Lung (tissue), 12 donors: Measurements from ENCODE around the gene CARMIL1. TPM values are rescaled to one million over a fixed set of nuclear protein-coding genes. Genes with fewer than 3 reads are reported as not detected.

Experiments used
- ATAC-seq: fragments of 200-7000 bp; cut with Tn5 transposase; one replicate; pipeline ENCODE4 v1.9.1; 2020; ENCODE audit warnings: moderate number of reproducible peaks; ENCODE audit not compliant: insufficient read depth, low FRiP score
- DNase-seq, 3 donors: peaks; one replicate each; pipeline ENCODE4 v3.0.0-alpha.2; 2013 to 2017
- H3K27ac ChIP-seq, 2 donors: one replicate each; pipeline ENCODE4 v1.5.1; 2013; ENCODE audit warnings: mild to moderate bottlenecking in 2 of 2, moderate library complexity in 2 of 2, control low read depth in 1 of 2, inconsistent platforms in 1 of 2, low read depth in 1 of 2, low read length in 1 of 2
- H3K27me3 ChIP-seq, 3 donors: one replicate each; pipeline ENCODE4 v1.5.1; 2013; ENCODE audit warnings: low read length in 2 of 3; ENCODE audit not compliant: control insufficient read depth in 3 of 3, insufficient read depth in 3 of 3
- H3K36me3 ChIP-seq, 4 donors: one replicate each; pipeline ENCODE4 v1.5.1; 2013; ENCODE audit warnings: low read length in 4 of 4, mild to moderate bottlenecking in 1 of 4, moderate library complexity in 1 of 4; ENCODE audit not compliant: control insufficient read depth in 4 of 4, insufficient read depth in 4 of 4
- H3K4me1 ChIP-seq, 5 donors: one replicate each; pipeline ENCODE4 v1.5.1; 2013; ENCODE audit warnings: low read length in 5 of 5, mild to moderate bottlenecking in 2 of 5, moderate library complexity in 1 of 5; ENCODE audit not compliant: control insufficient read depth in 5 of 5, insufficient read depth in 5 of 5
- H3K4me3 ChIP-seq: one replicate; pipeline ENCODE4 v1.5.1; 2013; ENCODE audit warnings: mild to moderate bottlenecking, control low read depth, moderate library complexity
- H3K9ac ChIP-seq, 2 donors: one replicate each; pipeline ENCODE4 v1.5.1; 2013; ENCODE audit warnings: low read length in 2 of 2, control low read depth in 1 of 2; ENCODE audit not compliant: insufficient read depth in 1 of 2
- H3K9me3 ChIP-seq, 4 donors: one replicate each; pipeline ENCODE4 v1.5.1; 2013; ENCODE audit warnings: low read length in 3 of 4, mild to moderate bottlenecking in 1 of 4, moderate library complexity in 1 of 4; ENCODE audit not compliant: control insufficient read depth in 4 of 4, insufficient read depth in 3 of 4
- WGBS, 2 donors: extraction: QIAGEN DNeasy Blood & Tissue Kit; methylation state at CpG; one replicate each; pipeline ENCODE4 v1.1.7; 2013; 5-methylcytosine and 5-hydroxymethylcytosine counted together
- polyA plus RNA-seq, 2 donors: library from polyadenylated mRNA; stranded (reverse); fragments of 200-250 nt; gene quantifications; one replicate each; pipeline ENCODE4 v1.2.1, GENCODE V29; 2013
- total RNA-seq, 2 donors: library from RNA; depleted of rRNA in 1 of 2; stranded (reverse); fragments of >200 nt in 1 of 2; gene quantifications; one replicate each; pipeline ENCODE4 v1.2.1, GENCODE V29; 2014 to 2021
- TF ChIP-seq, protein P1 (sequence below): IDR thresholded peaks from 2 replicates; pipeline ENCODE4 v1.5.1; 2012; ENCODE audit warnings: mild to moderate bottlenecking; ENCODE audit errors: control extremely low read depth, extremely low read depth
- donor health status: control.
- donor health status: control.
- donor health status: Bipolar disorder and iron deficiency.
- donor health status: healthy.
- donor health status: DM: yes; HTN: yes; CAD: no.

Gene CARMIL1
- total and polyA plus RNA-seq, 4 donors, result 8.0 to 38.3 (median 34.9) TPM

DNA sequence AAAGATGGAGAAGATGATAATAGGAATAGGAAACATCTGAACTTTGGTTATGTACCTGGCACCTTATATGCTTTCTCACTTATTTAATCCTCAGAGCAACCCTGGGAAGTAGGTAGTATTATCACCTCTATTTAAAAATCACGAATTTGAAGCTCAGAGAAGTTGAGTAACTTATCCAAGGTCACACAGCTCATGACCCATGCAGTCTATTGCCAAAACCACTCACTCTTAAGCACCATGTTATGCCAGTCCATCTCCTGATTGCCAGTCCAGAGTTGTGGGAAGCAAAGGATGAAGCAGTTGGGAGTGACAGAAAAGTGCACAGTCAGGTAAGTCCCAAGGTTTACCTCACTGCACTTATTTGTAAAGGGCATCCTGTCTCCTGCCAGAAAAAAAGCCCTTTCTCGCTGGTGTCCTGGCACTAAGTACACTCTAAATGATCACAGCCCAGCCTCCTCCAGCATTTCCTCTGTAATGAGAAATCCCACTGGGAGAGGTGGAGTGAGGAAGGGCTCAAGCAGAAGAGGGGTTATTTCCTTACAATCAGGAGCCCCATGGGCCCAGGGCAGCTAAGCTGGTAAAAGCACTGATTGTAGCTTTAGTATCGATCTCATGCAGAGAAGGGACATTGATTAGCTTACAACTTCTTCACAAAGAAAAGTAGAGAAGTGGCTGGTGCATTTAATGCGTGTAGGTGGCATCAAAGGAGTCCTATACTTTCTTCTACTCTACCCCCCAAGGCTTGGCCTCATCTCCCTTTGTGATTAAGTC lies 351.5 kb downstream of the CARMIL1 start:
- Histone ChIP-seq H3K36me3 (no peaks in the 10 kb centered on the region), H3K4me3 (no peak overlapping the region), H3K27ac (no peak overlapping the region), H3K4me1 (no peaks in the 10 kb centered on the region), H3K27me3 (no peaks in the 10 kb centered on the region), H3K9me3 (no peaks in the 10 kb centered on the region), H3K9ac (no peak overlapping the region)
- ATAC-seq, result no peak
- WGBS, 2 donors, result 59 to 73% methylated on average over 4 of the region's 4 CpGs
- TF ChIP-seq, protein P1, sequence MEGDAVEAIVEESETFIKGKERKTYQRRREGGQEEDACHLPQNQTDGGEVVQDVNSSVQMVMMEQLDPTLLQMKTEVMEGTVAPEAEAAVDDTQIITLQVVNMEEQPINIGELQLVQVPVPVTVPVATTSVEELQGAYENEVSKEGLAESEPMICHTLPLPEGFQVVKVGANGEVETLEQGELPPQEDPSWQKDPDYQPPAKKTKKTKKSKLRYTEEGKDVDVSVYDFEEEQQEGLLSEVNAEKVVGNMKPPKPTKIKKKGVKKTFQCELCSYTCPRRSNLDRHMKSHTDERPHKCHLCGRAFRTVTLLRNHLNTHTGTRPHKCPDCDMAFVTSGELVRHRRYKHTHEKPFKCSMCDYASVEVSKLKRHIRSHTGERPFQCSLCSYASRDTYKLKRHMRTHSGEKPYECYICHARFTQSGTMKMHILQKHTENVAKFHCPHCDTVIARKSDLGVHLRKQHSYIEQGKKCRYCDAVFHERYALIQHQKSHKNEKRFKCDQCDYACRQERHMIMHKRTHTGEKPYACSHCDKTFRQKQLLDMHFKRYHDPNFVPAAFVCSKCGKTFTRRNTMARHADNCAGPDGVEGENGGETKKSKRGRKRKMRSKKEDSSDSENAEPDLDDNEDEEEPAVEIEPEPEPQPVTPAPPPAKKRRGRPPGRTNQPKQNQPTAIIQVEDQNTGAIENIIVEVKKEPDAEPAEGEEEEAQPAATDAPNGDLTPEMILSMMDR, result no peak
- DNase-seq, result no peak

DNA sequence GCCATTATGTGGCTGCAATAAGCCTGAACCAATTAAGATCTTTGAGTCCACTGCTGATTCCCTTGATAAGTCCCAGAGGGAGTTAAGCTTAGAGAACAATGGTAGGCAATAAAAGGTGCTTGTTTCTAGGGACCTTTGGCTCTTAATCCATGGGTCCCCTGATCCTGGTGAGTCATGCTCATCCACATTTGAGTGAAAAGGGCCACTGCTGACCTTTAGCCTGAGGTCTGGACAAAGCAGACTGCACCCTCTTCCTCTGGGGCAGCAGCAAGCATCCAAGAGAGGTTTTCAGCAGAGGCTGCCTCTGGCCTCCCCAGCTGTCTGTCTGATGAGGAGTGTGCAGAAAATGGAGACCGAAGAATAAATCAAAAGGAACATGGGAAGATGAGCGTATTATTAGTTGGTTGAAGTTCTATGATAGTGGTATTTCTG lies 356.7 kb downstream of the CARMIL1 start:
- Histone ChIP-seq H3K9me3 (peaks cover 0 to 1% (median 0%) of the 10 kb centered on the region in 4 donors), H3K27me3 (no peaks in the 10 kb centered on the region), H3K36me3 (no peaks in the 10 kb centered on the region), H3K4me3 (no peak overlapping the region), H3K4me1 (no peaks in the 10 kb centered on the region), H3K9ac (no peak overlapping the region), H3K27ac (no peak overlapping the region)
- ATAC-seq (no peak), DNase-seq (no peak)
- TF ChIP-seq, protein P1, result no peak
- WGBS, 2 donors, result 93 to 95% methylated on average over 2 of the region's 2 CpGs

DNA sequence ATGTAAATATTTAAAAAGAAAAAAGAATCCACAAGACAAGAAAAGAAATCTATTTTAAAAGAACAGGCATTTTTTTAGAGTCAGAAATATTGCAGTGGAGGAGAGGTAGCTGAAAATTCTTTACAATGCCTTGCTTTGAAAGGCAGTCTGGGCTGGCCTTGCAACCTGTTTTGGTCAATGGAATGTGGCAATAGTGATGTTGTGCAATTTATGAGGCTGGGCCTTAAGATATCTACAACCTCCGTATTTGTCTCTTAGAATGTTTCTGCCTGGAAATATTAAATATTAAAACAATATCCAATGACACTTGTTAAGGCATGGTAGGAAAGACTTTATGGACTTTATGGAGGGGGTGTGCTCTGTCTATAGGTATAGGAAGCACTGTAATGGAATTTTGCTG lies 358.0 kb downstream of the CARMIL1 start:
- DNase-seq (no peak), ATAC-seq (no peak)
- H3K36me3 ChIP-seq, result no peaks in the 10 kb centered on the region
- no peak overlapping the region for H3K4me3 ChIP-seq
- H3K27ac ChIP-seq, result no peak overlapping the region
- H3K9me3 ChIP-seq, result peaks cover 0 to 2% (median under 1%) of the 10 kb centered on the region in 4 donors
- H3K4me1 ChIP-seq, result no peaks in the 10 kb centered on the region
- no peak overlapping the region for H3K9ac ChIP-seq
- H3K27me3 ChIP-seq, result no peaks in the 10 kb centered on the region
- 35 to 42% methylated on average over 1 of the region's 1 CpG for WGBS, 2 donors
- TF ChIP-seq, protein P1, result no peak
